Measurements from ENCODE around the gene ROPN1.

Gene ROPN1

DNA sequence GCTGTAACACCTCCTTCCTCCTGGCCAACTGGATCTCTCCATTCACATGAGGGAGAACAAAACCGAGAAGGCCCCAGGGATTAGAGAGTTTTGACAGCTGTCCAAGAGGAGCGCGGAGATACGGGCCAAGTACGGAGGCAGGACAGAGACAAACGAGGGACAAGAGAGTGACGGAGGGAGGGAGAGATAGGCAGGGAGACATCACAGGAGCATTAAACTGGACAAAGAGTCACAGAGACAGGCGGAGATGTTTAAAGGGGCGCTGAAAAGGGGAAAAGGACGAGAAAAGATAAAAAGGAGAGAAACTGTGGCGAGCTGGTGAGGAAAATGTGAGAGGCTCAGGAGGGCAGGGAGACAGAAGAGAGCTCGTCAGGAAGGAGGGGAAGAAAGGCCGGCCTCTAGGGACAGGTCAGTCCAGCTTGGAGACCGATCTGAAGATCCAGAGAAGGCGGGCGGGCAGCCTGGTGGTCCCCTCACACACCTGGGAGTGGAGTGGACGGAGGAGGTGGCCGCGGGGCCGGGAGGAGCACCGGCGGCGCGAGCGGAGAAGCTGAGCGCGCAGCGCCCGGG lies 40.5 kb upstream of the ROPN1 start (continued):
- TF ChIP-seq ZNF214 (tag by site-specific recombination; IDR thresholded peaks at IDR 0.05; ENCODE audit: borderline replicate concordance), result no peak
- no peak for TF ChIP-seq ZNF76 (tag by site-specific recombination; IDR thresholded peaks at IDR 0.05; ENCODE audit: borderline replicate concordance, low read depth)
- TF ChIP-seq ZNF335 (tag by site-specific recombination; conservative IDR thresholded peaks at IDR 0.05), result peak; percentile 90
- TF ChIP-seq ZSCAN18 (tag by site-specific recombination; IDR thresholded peaks at IDR 0.05), result no peak
- TF ChIP-seq ZNF146 (tag by site-specific recombination; IDR thresholded peaks at IDR 0.05), result no peak
- TF ChIP-seq KLF1 (tag by site-specific recombination; IDR thresholded peaks at IDR 0.05), result no peak
- 0 out of 2 replicates have a peak, but pooled peaks have one; percentile 3 for TF ChIP-seq GLIS2 (tag by site-specific recombination; IDR thresholded peaks at IDR 0.05)
- peak; percentile 81 for TF ChIP-seq PRDM10 (tag by site-specific recombination; IDR thresholded peaks at IDR 0.05)
- TF ChIP-seq ZNF791 (tag by site-specific recombination; IDR thresholded peaks at IDR 0.05), result no peak
- TF ChIP-seq, protein P1, sequence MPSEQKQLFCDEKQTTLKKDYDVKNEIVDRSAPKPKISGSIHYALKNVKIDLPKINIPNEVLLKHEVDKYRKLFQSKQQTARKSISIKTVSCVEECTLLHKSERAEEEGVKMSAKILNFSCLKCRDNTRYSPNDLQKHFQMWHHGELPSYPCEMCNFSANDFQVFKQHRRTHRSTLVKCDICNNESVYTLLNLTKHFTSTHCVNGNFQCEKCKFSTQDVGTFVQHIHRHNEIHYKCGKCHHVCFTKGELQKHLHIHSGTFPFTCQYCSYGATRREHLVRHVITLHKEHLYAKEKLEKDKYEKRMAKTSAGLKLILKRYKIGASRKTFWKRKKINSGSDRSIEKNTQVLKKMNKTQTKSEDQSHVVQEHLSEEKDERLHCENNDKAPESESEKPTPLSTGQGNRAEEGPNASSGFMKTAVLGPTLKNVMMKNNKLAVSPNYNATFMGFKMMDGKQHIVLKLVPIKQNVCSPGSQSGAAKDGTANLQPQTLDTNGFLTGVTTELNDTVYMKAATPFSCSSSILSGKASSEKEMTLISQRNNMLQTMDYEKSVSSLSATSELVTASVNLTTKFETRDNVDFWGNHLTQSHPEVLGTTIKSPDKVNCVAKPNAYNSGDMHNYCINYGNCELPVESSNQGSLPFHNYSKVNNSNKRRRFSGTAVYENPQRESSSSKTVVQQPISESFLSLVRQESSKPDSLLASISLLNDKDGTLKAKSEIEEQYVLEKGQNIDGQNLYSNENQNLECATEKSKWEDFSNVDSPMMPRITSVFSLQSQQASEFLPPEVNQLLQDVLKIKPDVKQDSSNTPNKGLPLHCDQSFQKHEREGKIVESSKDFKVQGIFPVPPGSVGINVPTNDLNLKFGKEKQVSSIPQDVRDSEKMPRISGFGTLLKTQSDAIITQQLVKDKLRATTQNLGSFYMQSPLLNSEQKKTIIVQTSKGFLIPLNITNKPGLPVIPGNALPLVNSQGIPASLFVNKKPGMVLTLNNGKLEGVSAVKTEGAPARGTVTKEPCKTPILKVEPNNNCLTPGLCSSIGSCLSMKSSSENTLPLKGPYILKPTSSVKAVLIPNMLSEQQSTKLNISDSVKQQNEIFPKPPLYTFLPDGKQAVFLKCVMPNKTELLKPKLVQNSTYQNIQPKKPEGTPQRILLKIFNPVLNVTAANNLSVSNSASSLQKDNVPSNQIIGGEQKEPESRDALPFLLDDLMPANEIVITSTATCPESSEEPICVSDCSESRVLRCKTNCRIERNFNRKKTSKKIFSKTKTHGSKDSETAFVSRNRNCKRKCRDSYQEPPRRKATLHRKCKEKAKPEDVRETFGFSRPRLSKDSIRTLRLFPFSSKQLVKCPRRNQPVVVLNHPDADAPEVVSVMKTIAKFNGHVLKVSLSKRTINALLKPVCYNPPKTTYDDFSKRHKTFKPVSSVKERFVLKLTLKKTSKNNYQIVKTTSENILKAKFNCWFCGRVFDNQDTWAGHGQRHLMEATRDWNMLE (tag by site-specific recombination; conservative IDR thresholded peaks at IDR 0.05; ENCODE audit: low read depth), result no peak
- TF ChIP-seq OVOL3 (tag by site-specific recombination; IDR thresholded peaks at IDR 0.05), result no peak
- TF ChIP-seq, protein P2, sequence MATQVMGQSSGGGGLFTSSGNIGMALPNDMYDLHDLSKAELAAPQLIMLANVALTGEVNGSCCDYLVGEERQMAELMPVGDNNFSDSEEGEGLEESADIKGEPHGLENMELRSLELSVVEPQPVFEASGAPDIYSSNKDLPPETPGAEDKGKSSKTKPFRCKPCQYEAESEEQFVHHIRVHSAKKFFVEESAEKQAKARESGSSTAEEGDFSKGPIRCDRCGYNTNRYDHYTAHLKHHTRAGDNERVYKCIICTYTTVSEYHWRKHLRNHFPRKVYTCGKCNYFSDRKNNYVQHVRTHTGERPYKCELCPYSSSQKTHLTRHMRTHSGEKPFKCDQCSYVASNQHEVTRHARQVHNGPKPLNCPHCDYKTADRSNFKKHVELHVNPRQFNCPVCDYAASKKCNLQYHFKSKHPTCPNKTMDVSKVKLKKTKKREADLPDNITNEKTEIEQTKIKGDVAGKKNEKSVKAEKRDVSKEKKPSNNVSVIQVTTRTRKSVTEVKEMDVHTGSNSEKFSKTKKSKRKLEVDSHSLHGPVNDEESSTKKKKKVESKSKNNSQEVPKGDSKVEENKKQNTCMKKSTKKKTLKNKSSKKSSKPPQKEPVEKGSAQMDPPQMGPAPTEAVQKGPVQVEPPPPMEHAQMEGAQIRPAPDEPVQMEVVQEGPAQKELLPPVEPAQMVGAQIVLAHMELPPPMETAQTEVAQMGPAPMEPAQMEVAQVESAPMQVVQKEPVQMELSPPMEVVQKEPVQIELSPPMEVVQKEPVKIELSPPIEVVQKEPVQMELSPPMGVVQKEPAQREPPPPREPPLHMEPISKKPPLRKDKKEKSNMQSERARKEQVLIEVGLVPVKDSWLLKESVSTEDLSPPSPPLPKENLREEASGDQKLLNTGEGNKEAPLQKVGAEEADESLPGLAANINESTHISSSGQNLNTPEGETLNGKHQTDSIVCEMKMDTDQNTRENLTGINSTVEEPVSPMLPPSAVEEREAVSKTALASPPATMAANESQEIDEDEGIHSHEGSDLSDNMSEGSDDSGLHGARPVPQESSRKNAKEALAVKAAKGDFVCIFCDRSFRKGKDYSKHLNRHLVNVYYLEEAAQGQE (tag by site-specific recombination; IDR thresholded peaks at IDR 0.05), result peak; percentile 40; the same call in 1 of the 2 replicates
- TF ChIP-seq ZNF16 (tag by site-specific recombination; IDR thresholded peaks at IDR 0.05; ENCODE audit: low read depth), result no peak
- no peak for TF ChIP-seq ZNF266 (tag by site-specific recombination; IDR thresholded peaks at IDR 0.05; ENCODE audit: low read depth)
